ENCODE measurements around the gene KCNN4.

The KCNN4 gene

DNA sequence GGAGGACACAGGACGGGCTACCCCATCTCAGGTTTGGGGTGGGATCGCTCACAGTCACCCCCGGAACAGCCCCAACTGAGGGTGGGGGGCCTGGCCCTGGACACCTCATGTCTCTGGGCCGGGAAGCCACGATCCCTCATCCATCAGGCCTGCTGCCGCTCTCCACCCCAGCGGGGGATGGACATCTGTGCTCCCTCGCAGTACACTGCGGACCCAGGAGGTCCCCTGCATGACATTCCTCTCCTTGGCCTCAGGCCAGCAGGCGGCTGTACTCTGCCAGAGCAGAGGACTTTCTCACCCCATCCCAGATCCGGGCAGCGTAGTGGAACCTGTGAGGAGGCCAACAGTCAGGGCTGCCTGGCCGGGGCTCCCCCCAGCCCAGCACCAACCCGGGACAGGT is 49.4 kb downstream of the KCNN4 start:
- Histone ChIP-seq H3K27me3 (ENCODE audit: insufficient read depth, insufficient read length) (no peaks in the 10 kb centered on the region), H3K4me1 (ENCODE audit: insufficient read depth, insufficient read length) (peaks cover 8% of the 10 kb centered on the region), H3K9me3 (ENCODE audit: insufficient read depth, low read length) (no peaks in the 10 kb centered on the region), H3K9ac (ENCODE audit: insufficient read length, low read depth) (no peak overlapping the region), H3K36me3 (ENCODE audit: insufficient read depth, insufficient read length, low read length) (peaks cover 61% of the 10 kb centered on the region), H3K4me3 (ENCODE audit: insufficient read length, low read depth) (no peak overlapping the region)
- no peak for TF ChIP-seq ZNF274 (IDR thresholded peaks at IDR 0.05; ENCODE audit: low read depth, low read length)
- no peak for TF ChIP-seq YY1 (IDR thresholded peaks at IDR 0.05; ENCODE audit: insufficient read depth, insufficient read length)
- no peak for TF ChIP-seq SUZ12 (IDR thresholded peaks at IDR 0.05; ENCODE audit: extremely low read depth, insufficient read depth, insufficient read length)
- no peak for DNase-seq (ENCODE audit: low read depth, low spot score)

- TF ChIP-seq YY1 (IDR thresholded peaks at IDR 0.05; ENCODE audit: insufficient read depth, insufficient read length): no peak
- no peak for TF ChIP-seq SUZ12 (IDR thresholded peaks at IDR 0.05; ENCODE audit: extremely low read depth, insufficient read depth, insufficient read length)
- TF ChIP-seq ZNF274 (IDR thresholded peaks at IDR 0.05; ENCODE audit: low read depth, low read length): no peak
- Histone ChIP-seq H3K9ac (ENCODE audit: insufficient read length, low read depth) (no peak overlapping the region), H3K4me1 (ENCODE audit: insufficient read depth, insufficient read length) (peaks cover 8% of the 10 kb centered on the region), H3K36me3 (ENCODE audit: insufficient read depth, insufficient read length, low read length) (peaks cover 60% of the 10 kb centered on the region), H3K4me3 (ENCODE audit: insufficient read length, low read depth) (no peak overlapping the region), H3K27me3 (ENCODE audit: insufficient read depth, insufficient read length) (no peaks in the 10 kb centered on the region), H3K9me3 (ENCODE audit: insufficient read depth, low read length) (no peaks in the 10 kb centered on the region)
- DNase-seq (ENCODE audit: low read depth, low spot score): no peak
Observed at GRCh38 chr19:43729919-43730318, 50.9 kb downstream of the KCNN4 start.

- H3K9me3 ChIP-seq (ENCODE audit: insufficient read depth, low read length): no peaks in the 10 kb centered on the region
- no peak for TF ChIP-seq ZNF274 (IDR thresholded peaks at IDR 0.05; ENCODE audit: low read depth, low read length)
- TF ChIP-seq SUZ12 (IDR thresholded peaks at IDR 0.05; ENCODE audit: extremely low read depth, insufficient read depth, insufficient read length): no peak
- TF ChIP-seq YY1 (IDR thresholded peaks at IDR 0.05; ENCODE audit: insufficient read depth, insufficient read length): no peak
Observed at GRCh38 chr19:43727593-43727853, 53.2 kb downstream of the KCNN4 start.

DNA sequence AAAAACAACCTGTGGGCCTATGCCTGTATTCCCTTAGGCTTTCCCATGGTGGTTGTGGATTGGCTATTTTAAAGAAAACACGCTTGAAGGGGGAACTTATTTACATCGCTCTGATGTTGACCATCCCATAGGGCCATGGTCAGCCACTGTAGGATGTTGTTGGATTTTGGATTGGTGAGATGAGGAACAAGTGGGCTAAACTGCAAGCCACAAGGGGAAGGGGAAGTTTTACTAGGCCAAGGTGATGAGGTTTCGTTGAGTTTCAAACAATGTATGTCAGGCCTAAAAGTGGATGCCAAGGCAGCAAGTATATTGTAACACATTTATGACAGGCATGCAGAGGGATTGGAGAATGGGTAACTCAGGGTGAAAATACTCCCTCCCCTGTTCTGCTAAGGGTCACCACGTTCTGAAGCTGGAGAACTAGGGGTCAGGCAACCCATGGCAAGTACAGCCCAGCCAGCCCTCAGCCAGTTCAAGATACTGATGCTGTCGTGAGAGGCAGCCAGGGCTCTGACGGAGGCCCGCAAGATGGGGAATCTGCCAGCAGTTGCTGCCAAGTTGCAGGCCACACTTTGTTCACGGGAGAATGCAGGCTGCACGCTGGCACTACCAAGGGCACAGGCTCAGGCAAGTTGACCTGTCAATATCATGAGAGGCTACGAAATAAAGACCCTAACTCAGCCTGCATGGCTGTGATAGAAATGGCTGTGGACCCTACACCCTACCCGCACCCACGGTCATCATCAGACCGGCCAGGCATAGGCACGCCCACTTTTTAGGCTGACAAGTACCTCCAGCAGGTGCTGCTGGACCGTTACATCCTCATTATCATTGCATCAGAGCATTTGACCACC is 53.8 kb downstream of the KCNN4 start:
- peaks cover 31% of the 10 kb centered on the region for H3K36me3 ChIP-seq (ENCODE audit: insufficient read depth, insufficient read length, low read length)
- no peaks in the 10 kb centered on the region for H3K27me3 ChIP-seq (ENCODE audit: insufficient read depth, insufficient read length)
- no peak for DNase-seq (ENCODE audit: low read depth, low spot score)
- peaks cover 8% of the 10 kb centered on the region for H3K4me1 ChIP-seq (ENCODE audit: insufficient read depth, insufficient read length)
- H3K9ac ChIP-seq (ENCODE audit: insufficient read length, low read depth): no peak overlapping the region
- no peak overlapping the region for H3K4me3 ChIP-seq (ENCODE audit: insufficient read length, low read depth)
- TF ChIP-seq SUZ12 (IDR thresholded peaks at IDR 0.05; ENCODE audit: extremely low read depth, insufficient read depth, insufficient read length): no peak
- TF ChIP-seq YY1 (IDR thresholded peaks at IDR 0.05; ENCODE audit: insufficient read depth, insufficient read length): no peak
- H3K9me3 ChIP-seq (ENCODE audit: insufficient read depth, low read length): no peaks in the 10 kb centered on the region

More at GRCh38 chr19:43727593-43727853, 53.2 kb downstream of the KCNN4 start:
- H3K4me3 ChIP-seq (ENCODE audit: insufficient read length, low read depth): no peak overlapping the region
- H3K36me3 ChIP-seq (ENCODE audit: insufficient read depth, insufficient read length, low read length): peaks cover 37% of the 10 kb centered on the region
- H3K4me1 ChIP-seq (ENCODE audit: insufficient read depth, insufficient read length): peaks cover 8% of the 10 kb centered on the region
- no peaks in the 10 kb centered on the region for H3K27me3 ChIP-seq (ENCODE audit: insufficient read depth, insufficient read length)
- DNase-seq (ENCODE audit: low read depth, low spot score): no peak
- no peak overlapping the region for H3K9ac ChIP-seq (ENCODE audit: insufficient read length, low read depth)

DNA sequence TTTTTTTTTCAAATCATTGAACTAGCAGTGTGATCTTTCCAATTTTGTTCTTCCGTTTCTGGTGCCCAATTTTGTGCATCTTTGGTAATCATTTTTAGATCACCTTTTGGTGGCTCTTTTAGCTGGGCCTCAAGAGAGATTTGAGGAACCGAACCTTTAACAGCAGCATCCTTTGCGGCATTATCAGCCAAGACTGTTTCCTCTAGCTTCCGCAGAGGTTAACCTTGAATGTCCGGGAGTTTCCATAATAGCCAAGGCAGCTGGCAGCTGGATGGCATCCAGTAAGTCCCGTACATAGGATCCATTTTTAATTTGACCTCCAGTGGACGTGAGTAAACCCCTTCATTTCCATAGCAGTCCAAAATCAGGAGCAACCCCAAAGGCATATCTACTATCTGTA is 55.3 kb downstream of the KCNN4 start:
- H3K27me3 ChIP-seq (ENCODE audit: insufficient read depth, insufficient read length): no peaks in the 10 kb centered on the region
- DNase-seq (ENCODE audit: low read depth, low spot score): no peak
- H3K9ac ChIP-seq (ENCODE audit: insufficient read length, low read depth): no peak overlapping the region

DNA sequence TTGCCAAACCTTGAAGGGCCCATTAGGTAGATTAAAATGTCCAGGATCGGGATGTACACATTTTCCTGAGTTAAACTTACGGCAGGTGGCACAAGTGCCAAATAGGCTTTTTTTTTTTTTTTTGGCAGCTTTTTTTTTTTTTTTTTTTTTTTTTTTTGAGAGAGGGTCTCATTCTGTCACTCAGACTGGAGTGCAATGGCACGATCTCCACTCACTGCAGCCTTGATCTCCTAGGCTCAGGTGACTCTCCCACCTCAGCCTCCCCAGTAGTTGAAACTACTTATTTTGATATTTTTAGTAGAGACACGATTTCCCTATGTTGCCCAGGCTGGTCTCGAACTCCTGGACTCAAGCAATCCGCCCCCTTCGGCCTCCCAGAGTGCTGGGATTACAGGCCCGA is 55.9 kb downstream of the KCNN4 start:
- Histone ChIP-seq H3K9me3 (ENCODE audit: insufficient read depth, low read length) (no peaks in the 10 kb centered on the region), H3K9ac (ENCODE audit: insufficient read length, low read depth) (no peak overlapping the region), H3K4me3 (ENCODE audit: insufficient read length, low read depth) (no peak overlapping the region), H3K36me3 (ENCODE audit: insufficient read depth, insufficient read length, low read length) (peaks cover 14% of the 10 kb centered on the region), H3K4me1 (ENCODE audit: insufficient read depth, insufficient read length) (peaks cover 4% of the 10 kb centered on the region), H3K27me3 (ENCODE audit: insufficient read depth, insufficient read length) (no peaks in the 10 kb centered on the region)
- no peak for DNase-seq (ENCODE audit: low read depth, low spot score)
- TF ChIP-seq ZNF274 (IDR thresholded peaks at IDR 0.05; ENCODE audit: low read depth, low read length) (no peak), SUZ12 (IDR thresholded peaks at IDR 0.05; ENCODE audit: extremely low read depth, insufficient read depth, insufficient read length) (no peak), YY1 (IDR thresholded peaks at IDR 0.05; ENCODE audit: insufficient read depth, insufficient read length) (no peak)

More for the DNA sequence above, 55.3 kb downstream of the KCNN4 start:
- TF ChIP-seq YY1 (IDR thresholded peaks at IDR 0.05; ENCODE audit: insufficient read depth, insufficient read length): no peak
- TF ChIP-seq ZNF274 (IDR thresholded peaks at IDR 0.05; ENCODE audit: low read depth, low read length): no peak
- no peak for TF ChIP-seq SUZ12 (IDR thresholded peaks at IDR 0.05; ENCODE audit: extremely low read depth, insufficient read depth, insufficient read length)
- Histone ChIP-seq H3K4me1 (ENCODE audit: insufficient read depth, insufficient read length) (peaks cover 4% of the 10 kb centered on the region), H3K4me3 (ENCODE audit: insufficient read length, low read depth) (no peak overlapping the region), H3K36me3 (ENCODE audit: insufficient read depth, insufficient read length, low read length) (peaks cover 17% of the 10 kb centered on the region), H3K9me3 (ENCODE audit: insufficient read depth, low read length) (no peaks in the 10 kb centered on the region)

GRCh38 chr19:43723588-43723987 is 57.2 kb downstream of the KCNN4 start:
- no peak for DNase-seq (ENCODE audit: low read depth, low spot score)
- Histone ChIP-seq H3K4me1 (ENCODE audit: insufficient read depth, insufficient read length) (no peaks in the 10 kb centered on the region), H3K4me3 (ENCODE audit: insufficient read length, low read depth) (no peak overlapping the region), H3K36me3 (ENCODE audit: insufficient read depth, insufficient read length, low read length) (peaks cover 2% of the 10 kb centered on the region), H3K27me3 (ENCODE audit: insufficient read depth, insufficient read length) (no peaks in the 10 kb centered on the region), H3K9ac (ENCODE audit: insufficient read length, low read depth) (no peak overlapping the region), H3K9me3 (ENCODE audit: insufficient read depth, low read length) (no peaks in the 10 kb centered on the region)
- TF ChIP-seq SUZ12 (IDR thresholded peaks at IDR 0.05; ENCODE audit: extremely low read depth, insufficient read depth, insufficient read length): no peak
- no peak for TF ChIP-seq ZNF274 (IDR thresholded peaks at IDR 0.05; ENCODE audit: low read depth, low read length)
- no peak for TF ChIP-seq YY1 (IDR thresholded peaks at IDR 0.05; ENCODE audit: insufficient read depth, insufficient read length)
